Tibial nerve (tissue), 4 donors: ENCODE data around the gene MTHFD1L. TPM values are rescaled to one million over a fixed set of nuclear protein-coding genes. Genes with fewer than 3 reads are reported as not detected.

Source experiments
- DNase-seq, 2 donors: peaks; one replicate each; pipeline ENCODE4 v3.0.0-alpha.2; 2019; ENCODE audit warnings: low spot score in 2 of 2
- H3K27ac ChIP-seq, 4 donors: fragments of 200-600 bp; sonication (generic) in 3 of 4; one replicate each; pipeline ENCODE4 v1.5.1; 2017 to 2019; ENCODE audit warnings: mild to moderate bottlenecking in 1 of 4
- H3K27me3 ChIP-seq, 2 donors: fragments of 200-600 bp; sonication (generic) in 1 of 2; one replicate each; pipeline versions ENCODE4 v1.5.1 to v1.6.0; 2017 to 2019
- H3K36me3 ChIP-seq, 3 donors: fragments of 200-600 bp; sonication (generic); one replicate each; pipeline ENCODE4 v1.5.1; 2018 to 2019
- H3K4me1 ChIP-seq, 4 donors: fragments of 200-600 bp; sonication (generic) in 3 of 4; one replicate each; pipeline ENCODE4 v1.5.1; 2017 to 2019
- H3K4me3 ChIP-seq, 4 donors: fragments of 200-600 bp; sonication (generic) in 3 of 4; one replicate each; pipeline ENCODE4 v1.5.1; 2017 to 2019; ENCODE audit warnings: mild to moderate bottlenecking in 1 of 4, moderate library complexity in 1 of 4
- H3K9me3 ChIP-seq, 4 donors: fragments of 200-600 bp; sonication (generic) in 3 of 4; one replicate each; pipeline ENCODE4 v1.5.1; 2017 to 2019
- EP300 ChIP-seq, 2 donors: sonication (generic); formaldehyde crosslinking; IDR thresholded peaks; one replicate each; pipeline ENCODE4 v1.6.1; 2017; ENCODE audit warnings: antibody characterized with exemption in 2 of 2, mild to moderate bottlenecking in 1 of 2
- POLR2A ChIP-seq, 2 donors: fragments of 450-650 bp; IDR thresholded peaks; one replicate each; pipeline ENCODE4 v1.6.1; 2017; ENCODE audit warnings: antibody characterized with exemption in 2 of 2, mild to moderate bottlenecking in 2 of 2, moderate library complexity in 2 of 2
- WGBS, 2 donors: methylation state at CpG; one replicate each; pipeline ENCODE4 v1.1.5; 2018; 5-methylcytosine and 5-hydroxymethylcytosine counted together
- total RNA-seq, 4 donors: library from RNA; depleted of rRNA; stranded (reverse); fragments of >200 nt; gene quantifications; one replicate each; pipeline ENCODE4 v1.1.0, GENCODE V29; 2016
- TF ChIP-seq, protein P1 (sequence below), 5 experiments: fragments of 200-600 bp in 3 of 5; fragments of 450-650 bp in 2 of 5; sonication (generic) in 3 of 5; IDR thresholded peaks; one replicate each; pipeline ENCODE4 v1.5.1; 2016 to 2019; ENCODE audit warnings: antibody characterized with exemption in 5 of 5, mild to moderate bottlenecking in 3 of 5, moderate library complexity in 2 of 5

The MTHFD1L gene
- total RNA-seq, 4 donors from 2014 or later: 8.4 to 35.1 (median 13.1) TPM

GRCh38 chr6:151067684-151068596 lies 202.4 kb downstream of the MTHFD1L start:
- no peak for TF ChIP-seq POLR2A (IDR thresholded peaks at IDR 0.05)
- peak; percentile 65 to 88 for TF ChIP-seq EP300 (IDR thresholded peaks at IDR 0.05)
- TF ChIP-seq, protein P1, sequence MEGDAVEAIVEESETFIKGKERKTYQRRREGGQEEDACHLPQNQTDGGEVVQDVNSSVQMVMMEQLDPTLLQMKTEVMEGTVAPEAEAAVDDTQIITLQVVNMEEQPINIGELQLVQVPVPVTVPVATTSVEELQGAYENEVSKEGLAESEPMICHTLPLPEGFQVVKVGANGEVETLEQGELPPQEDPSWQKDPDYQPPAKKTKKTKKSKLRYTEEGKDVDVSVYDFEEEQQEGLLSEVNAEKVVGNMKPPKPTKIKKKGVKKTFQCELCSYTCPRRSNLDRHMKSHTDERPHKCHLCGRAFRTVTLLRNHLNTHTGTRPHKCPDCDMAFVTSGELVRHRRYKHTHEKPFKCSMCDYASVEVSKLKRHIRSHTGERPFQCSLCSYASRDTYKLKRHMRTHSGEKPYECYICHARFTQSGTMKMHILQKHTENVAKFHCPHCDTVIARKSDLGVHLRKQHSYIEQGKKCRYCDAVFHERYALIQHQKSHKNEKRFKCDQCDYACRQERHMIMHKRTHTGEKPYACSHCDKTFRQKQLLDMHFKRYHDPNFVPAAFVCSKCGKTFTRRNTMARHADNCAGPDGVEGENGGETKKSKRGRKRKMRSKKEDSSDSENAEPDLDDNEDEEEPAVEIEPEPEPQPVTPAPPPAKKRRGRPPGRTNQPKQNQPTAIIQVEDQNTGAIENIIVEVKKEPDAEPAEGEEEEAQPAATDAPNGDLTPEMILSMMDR (IDR thresholded peaks at IDR 0.05): no peak
- H3K9me3 ChIP-seq: no peaks in the 10 kb centered on the region
- 13 to 17% methylated on average over 14 of the region's 14 CpGs for WGBS, 2 donors
- H3K4me3 ChIP-seq: no peak overlapping the region
- peak overlapping the region; percentile 73 to 91 (median 82) for H3K27ac ChIP-seq
- H3K27me3 ChIP-seq: no peaks in the 10 kb centered on the region
- peak; percentile 81 to 89 for DNase-seq
- H3K36me3 ChIP-seq: no peaks in the 10 kb centered on the region
- peaks cover 6 to 78% (median 41%) of the 10 kb centered on the region in 4 donors for H3K4me1 ChIP-seq

DNA sequence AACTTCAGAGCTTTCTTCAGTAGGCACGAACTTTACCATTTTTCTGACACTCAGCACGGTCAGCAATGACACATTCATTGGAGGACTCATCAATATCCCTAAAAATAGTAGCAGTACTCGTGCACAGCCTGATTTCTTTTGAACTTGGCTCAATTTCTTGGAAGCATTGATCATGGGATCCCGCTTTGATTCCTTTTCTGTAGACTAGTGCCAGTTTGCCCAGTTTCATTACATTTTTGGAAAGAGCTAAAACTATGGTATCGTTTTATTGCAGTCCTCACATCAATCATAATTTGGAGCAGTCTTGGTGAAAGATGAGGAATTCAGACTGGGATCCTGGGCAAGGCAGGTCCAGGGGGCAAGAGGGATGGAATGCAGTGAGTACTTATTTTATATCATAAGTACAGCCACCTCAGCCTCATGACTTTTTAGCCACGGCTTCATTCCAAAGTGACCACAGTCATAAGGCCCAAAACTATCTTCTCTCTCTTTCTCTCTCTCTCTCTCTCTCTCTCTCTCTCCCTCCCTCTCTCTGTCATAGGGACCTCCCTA lies 203.3 kb downstream of the MTHFD1L start:
- Histone ChIP-seq H3K27ac (peak overlapping the region; percentile 65 to 91 (median 80)), H3K4me3 (no peak overlapping the region), H3K27me3 (no peaks in the 10 kb centered on the region), H3K36me3 (no peaks in the 10 kb centered on the region), H3K4me1 (peaks cover 6 to 69% (median 35%) of the 10 kb centered on the region in 4 donors), H3K9me3 (no peaks in the 10 kb centered on the region)
- TF ChIP-seq EP300 (IDR thresholded peaks at IDR 0.05): no peak
- TF ChIP-seq, protein P1 (IDR thresholded peaks at IDR 0.05): no peak
- no peak for TF ChIP-seq POLR2A (IDR thresholded peaks at IDR 0.05)
- WGBS, 2 donors: 43 to 58% methylated on average over 6 of the region's 6 CpGs
- DNase-seq: no peak

GRCh38 chr6:151069641-151070040 lies 204.1 kb downstream of the MTHFD1L start:
- Histone ChIP-seq H3K27me3 (no peaks in the 10 kb centered on the region), H3K9me3 (peaks cover 0 to 2% (median under 1%) of the 10 kb centered on the region in 4 donors), H3K36me3 (no peaks in the 10 kb centered on the region), H3K4me3 (no peak overlapping the region), H3K27ac (peak overlapping the region; percentile 65 to 91 (median 80)), H3K4me1 (peaks cover 6 to 61% (median 28%) of the 10 kb centered on the region in 4 donors)
- no peak for DNase-seq
- WGBS, 2 donors: 93 to 96% methylated on average over 8 of the region's 8 CpGs
- TF ChIP-seq POLR2A (IDR thresholded peaks at IDR 0.05) (no peak), EP300 (IDR thresholded peaks at IDR 0.05) (no peak)
- TF ChIP-seq, protein P1 (IDR thresholded peaks at IDR 0.05): no peak

- WGBS, 2 donors: 20 to 22% methylated on average over 3 of the region's 3 CpGs
- TF ChIP-seq, protein P1 (IDR thresholded peaks at IDR 0.05): no peak
- TF ChIP-seq EP300 (IDR thresholded peaks at IDR 0.05): no peak
- no peak for TF ChIP-seq POLR2A (IDR thresholded peaks at IDR 0.05)
- H3K4me3 ChIP-seq: peak overlapping the region; percentile 5 to 22 (median 8)
- no peaks in the 10 kb centered on the region for H3K36me3 ChIP-seq
- no peaks in the 10 kb centered on the region for H3K27me3 ChIP-seq
- H3K27ac ChIP-seq: peak overlapping the region; percentile 70 to 91 (median 80)
- DNase-seq: no peak
- peaks cover 6 to 53% (median 24%) of the 10 kb centered on the region in 4 donors for H3K4me1 ChIP-seq
- H3K9me3 ChIP-seq: peaks cover 0 to 6% (median 1%) of the 10 kb centered on the region in 4 donors
These were observed 205.1 kb downstream of the MTHFD1L start for GRCh38 chr6:151070631-151071051.
